ENCODE results near the gene GLRX5.
"Not testable (repeated sequence)": the region's sequence is repeated elsewhere in the genome, so short reads cannot be mapped to it uniquely, and the experiment has no call there.

Gene GLRX5

GRCh38 chr14:95499354-95499750 is 35.5 kb upstream of the GLRX5 start:
- DNase-seq: no peak

GRCh38 chr14:95500201-95500681 is 34.6 kb upstream of the GLRX5 start:
- DNase-seq: no peak

GRCh38 chr14:95500772-95501401 is 34.0 kb upstream of the GLRX5 start:
- DNase-seq: no peak

- no peak for DNase-seq
Observed at GRCh38 chr14:95502381-95502950, 32.4 kb upstream of the GLRX5 start.

- no peak for DNase-seq
Observed at GRCh38 chr14:95503365-95504134, 31.3 kb upstream of the GLRX5 start.

- no peak for DNase-seq
Observed at GRCh38 chr14:95504135-95505029, 30.5 kb upstream of the GLRX5 start.

GRCh38 chr14:95505030-95505589 is 29.7 kb upstream of the GLRX5 start:
- DNase-seq: no peak

- DNase-seq: no peak
Observed at GRCh38 chr14:95507174-95507573, 27.7 kb upstream of the GLRX5 start.

GRCh38 chr14:95507701-95508103 is 27.1 kb upstream of the GLRX5 start:
- DNase-seq: no peak

GRCh38 chr14:95508377-95508776 is 26.5 kb upstream of the GLRX5 start:
- DNase-seq: no peak

- DNase-seq: no peak
Observed at GRCh38 chr14:95509495-95509894, 25.4 kb upstream of the GLRX5 start.

GRCh38 chr14:95510344-95510743 is 24.5 kb upstream of the GLRX5 start:
- not testable (repeated sequence) for DNase-seq

GRCh38 chr14:95510804-95511203 is 24.0 kb upstream of the GLRX5 start:
- DNase-seq: no peak

- no peak for DNase-seq
Observed at GRCh38 chr14:95511687-95512086, 23.2 kb upstream of the GLRX5 start.

- DNase-seq: no peak
Observed at GRCh38 chr14:95513291-95513690, 21.6 kb upstream of the GLRX5 start.

GRCh38 chr14:95514131-95515079 is 20.4 kb upstream of the GLRX5 start:
- DNase-seq: no peak

GRCh38 chr14:95515080-95515489 is 19.8 kb upstream of the GLRX5 start:
- no peak for DNase-seq

- DNase-seq: peak; percentile 82
Observed at GRCh38 chr14:95515596-95516552, 19.0 kb upstream of the GLRX5 start.

GRCh38 chr14:95516554-95517181 is 18.2 kb upstream of the GLRX5 start, which contains the start of gene SYNE3:
Gene SYNE3, minus strand, starts transcription at chr14:95516650. Its CDS starts 40,829 bp downstream, at chr14:95475821.
- DNase-seq: peak; percentile 52

Measured in T-helper 9 cell (primary cell).